CD4-positive, alpha-beta memory T cell (primary cell): ENCODE measurements around the gene EDNRB. TPM values are rescaled to one million over a fixed set of nuclear protein-coding genes. Genes with fewer than 3 reads are reported as not detected.
"Not testable (repeated sequence)": the region's sequence is repeated elsewhere in the genome, so short reads cannot be mapped to it uniquely, and the experiment has no call there.

Experiments
- CTCF ChIA-PET: fragments of 350-600 bp; sonication (Branson Sonifier 250); formaldehyde crosslinking; loops from one replicate; lab custom pipeline; 2021; ENCODE audit warnings: inconsistent platforms; ENCODE audit not compliant: partially characterized antibody; lab: Charles Lee
- POLR2A ChIA-PET: fragments of 350-600 bp; sonication (Branson Sonifier 250); formaldehyde crosslinking; loops from one replicate; lab custom pipeline; 2021; ENCODE audit not compliant: partially characterized antibody; lab: Charles Lee
- DNase-seq, 5 donors: peaks; one replicate each; pipeline versions ENCODE4 v3.0.0 to v3.0.0-alpha.2; 2020 to 2022; ENCODE audit warnings: mixed read lengths in 1 of 5
- H3K27ac ChIP-seq: one replicate; pipeline ENCODE4 v1.7.0; 2013; ENCODE audit warnings: low read depth, low read length
- H3K27me3 ChIP-seq: 2 replicates; pipeline ENCODE4 v1.7.0; 2013; ENCODE audit warnings: mild to moderate bottlenecking, low read length, moderate library complexity; ENCODE audit not compliant: insufficient read depth
- H3K36me3 ChIP-seq: 2 replicates; pipeline ENCODE4 v1.7.0; 2013; ENCODE audit warnings: mild to moderate bottlenecking, low read length, moderate library complexity; ENCODE audit not compliant: insufficient read depth
- H3K4me1 ChIP-seq: 2 replicates; pipeline ENCODE4 v1.7.0; 2013; ENCODE audit warnings: mild to moderate bottlenecking, low read length, moderate library complexity; ENCODE audit not compliant: insufficient read depth
- H3K4me3 ChIP-seq, 2 donors: one replicate each; pipeline ENCODE4 v1.7.0; 2013; ENCODE audit warnings: low read length in 2 of 2, mild to moderate bottlenecking in 1 of 2
- H3K9me3 ChIP-seq, 2 donors: one replicate each; pipeline ENCODE4 v1.7.0; 2013; ENCODE audit warnings: low read length in 2 of 2, control low read depth in 1 of 2; ENCODE audit not compliant: control insufficient read depth in 1 of 2
- H3K27ac Mint-ChIP-seq, 7 donors: one replicate each; pipeline ENCODE4 v1.8.0; 2020 to 2021; ENCODE audit warnings: mixed read lengths in 7 of 7, mild to moderate bottlenecking in 6 of 7, inconsistent platforms in 3 of 7, moderate library complexity in 3 of 7
- H3K27me3 Mint-ChIP-seq, 2 donors: one replicate each; pipeline ENCODE4 v1.8.0; 2020 to 2021; ENCODE audit warnings: mixed read lengths in 2 of 2
- H3K36me3 Mint-ChIP-seq, 2 donors: one replicate each; pipeline ENCODE4 v1.8.0; 2020 to 2021; ENCODE audit warnings: mixed read lengths in 2 of 2, inconsistent platforms in 1 of 2, mild to moderate bottlenecking in 1 of 2
- H3K4me1 Mint-ChIP-seq, 4 donors: one replicate each; pipeline ENCODE4 v1.8.0; 2020 to 2021; ENCODE audit warnings: mixed read lengths in 4 of 4, mild to moderate bottlenecking in 1 of 4
- H3K4me3 Mint-ChIP-seq, 8 donors: one replicate each; pipeline ENCODE4 v1.8.0; 2020 to 2021; ENCODE audit warnings: mixed read lengths in 8 of 8, mild to moderate bottlenecking in 7 of 8, moderate library complexity in 6 of 8, inconsistent platforms in 3 of 8
- H3K9me3 Mint-ChIP-seq, 8 donors: one replicate each; pipeline ENCODE4 v1.8.0; 2020 to 2021; ENCODE audit warnings: mixed read lengths in 8 of 8, mild to moderate bottlenecking in 5 of 8, inconsistent platforms in 3 of 8, moderate library complexity in 1 of 8
- intact Hi-C: fragments of 100-400 bp; cut with micrococcal nuclease; formaldehyde crosslinking; loops from one replicate; pipeline ENCODE4 v1.15.1; 2023
- polyA plus RNA-seq, 2 donors: library from polyadenylated mRNA; unstranded; fragments of 300-500 nt; fragmentation: Illumina TruSeq; gene quantifications; one replicate each; pipeline ENCODE4 v1.2.3, GENCODE V29; 2021
- total RNA-seq, 2 experiments: library from RNA; stranded (reverse); gene quantifications; one replicate each; pipeline ENCODE4 v1.2.3, GENCODE V29; 2021

Gene EDNRB
- total and polyA plus RNA-seq, 4 experiments from 2014 or later = not detected

DNA sequence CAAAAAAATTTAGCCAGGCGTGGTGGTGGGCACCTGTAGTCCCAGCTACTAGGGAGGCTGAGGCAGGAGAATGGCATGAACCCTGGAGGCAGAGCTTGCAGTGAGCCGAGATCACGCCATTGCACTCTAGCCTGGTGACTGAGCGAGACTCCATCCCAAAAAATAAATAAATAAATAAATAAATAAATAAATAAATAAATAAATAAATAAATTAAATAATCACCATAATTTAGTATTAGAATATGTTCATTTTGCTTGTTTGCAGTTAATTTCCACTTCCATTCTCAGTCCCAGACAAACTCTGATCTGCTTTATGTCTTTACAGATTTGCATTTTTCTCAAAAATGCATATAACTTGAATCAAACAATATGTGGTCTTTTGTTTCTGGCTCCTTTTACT lies 70.6 kb downstream of the EDNRB start:
- H3K27me3 Mint-ChIP-seq, H3K27ac Mint-ChIP-seq, intact Hi-C loops, CTCF ChIA-PET, H3K4me1 ChIP-seq, H3K9me3 ChIP-seq, H3K4me3 Mint-ChIP-seq, H3K36me3 Mint-ChIP-seq, DNase-seq, H3K4me3 ChIP-seq, H3K27me3 ChIP-seq, POLR2A ChIA-PET, H3K36me3 ChIP-seq, H3K27ac ChIP-seq, H3K4me1 Mint-ChIP-seq: not testable (repeated sequence)
- peaks cover 0 to 13% (median 4%) of the 10 kb centered on the region in 8 donors for H3K9me3 Mint-ChIP-seq

- no peaks in the 10 kb centered on the region for H3K4me1 ChIP-seq
- DNase-seq = no peak
- Mint-ChIP-seq H3K27ac (no peak overlapping the region), H3K36me3 (peaks cover 0 to 1% of the 10 kb centered on the region in 2 donors), H3K9me3 (peaks cover 0 to 13% (median 4%) of the 10 kb centered on the region in 8 donors), H3K27me3 (no peaks in the 10 kb centered on the region), H3K4me3 (no peak overlapping the region), H3K4me1 (no peaks in the 10 kb centered on the region)
- intact Hi-C loops = no loop called here
- H3K27me3 ChIP-seq = no peaks in the 10 kb centered on the region
- H3K36me3 ChIP-seq = no peaks in the 10 kb centered on the region
- POLR2A ChIA-PET = no interaction called here
- no peak overlapping the region for H3K27ac ChIP-seq
- H3K9me3 ChIP-seq = no peaks in the 10 kb centered on the region
- CTCF ChIA-PET = no interaction called here
- no peak overlapping the region for H3K4me3 ChIP-seq
Measured at GRCh38 chr13:77846173-77846572, 72.5 kb downstream of the EDNRB start.

Other genes with a start within 250 kb of the EDNRB start
- gene SLAIN1, start 221.1 kb downstream of the EDNRB start, total RNA-seq = 10 to 100 TPM; 55.1 to 58.9 TPM
- 10 to 100 TPM; 39.3 to 49.8 TPM for gene SLAIN1, start 221.1 kb downstream of the EDNRB start, polyA plus RNA-seq